ENCODE results near the gene AGPAT1. TPM values are rescaled to one million over a fixed set of nuclear protein-coding genes. Genes with fewer than 3 reads are reported as not detected.
"Not testable (repeated sequence)": the region's sequence is repeated elsewhere in the genome, so short reads cannot be mapped to it uniquely, and the experiment has no call there.

The AGPAT1 gene
- total RNA-seq, 1 experiment from 2014 or later: 58.9 TPM

GRCh38 chr6:32188381-32189068 is 12.6 kb upstream of the AGPAT1 start:
- no peak overlapping the region for H3K27ac ChIP-seq
- CTCF ChIA-PET: interaction anchor here (0.6 kb wide), 1 partner anchor 1621 kb away, joined by 7 read pairs; no protein-coding TSS in a partner anchor

GRCh38 chr6:32187725-32188380 is 12.0 kb upstream of the AGPAT1 start:
- H2AFZ ChIP-seq; intact Hi-C loops (cut with micrococcal nuclease; ENCODE audit: unreplicated experiment); POLR2A ChIA-PET (ENCODE audit: unreplicated experiment); H3K36me3 ChIP-seq (ENCODE audit: low read depth); H3K27ac ChIP-seq; H3K9me2 ChIP-seq (ENCODE audit: insufficient read depth); DNase-seq; H3K9me3 ChIP-seq (ENCODE audit: insufficient read depth, low read depth); BruUV-seq (replicated peaks); H3K27me3 ChIP-seq (ENCODE audit: insufficient read depth, low read depth); H3K4me3 ChIP-seq; H4K20me1 ChIP-seq (ENCODE audit: insufficient read depth): not testable (repeated sequence)
- Histone ChIP-seq H3F3A (ENCODE audit: insufficient read depth, low read depth) (peaks cover 14% of the 10 kb centered on the region; the same call in 1 of the 2 replicates), H3K4me2 (peak overlapping the region; percentile 95; the same call in 1 of the 2 replicates), H3K4me1 (replicated peaks; ENCODE audit: insufficient read depth) (peaks cover 13% of the 10 kb centered on the region), H3K79me2 (ENCODE audit: low read depth) (peaks cover 18% of the 10 kb centered on the region)
- CTCF ChIA-PET: interaction anchor here (0.6 kb wide), 1 partner anchor 1621 kb away, joined by 7 read pairs; no protein-coding TSS in a partner anchor

More at GRCh38 chr6:32188381-32189068, 12.6 kb upstream of the AGPAT1 start:
- H3K36me3 ChIP-seq (ENCODE audit: low read depth): peaks cover 10% of the 10 kb centered on the region
- peak overlapping the region; percentile 95 for H3K4me2 ChIP-seq
- no peak overlapping the region for H2AFZ ChIP-seq
- H3K79me2 ChIP-seq (ENCODE audit: low read depth): peaks cover 18% of the 10 kb centered on the region
- peaks cover 14% of the 10 kb centered on the region for H3K4me1 ChIP-seq (replicated peaks; ENCODE audit: insufficient read depth)
- peak overlapping the region; percentile 85 for H3K4me3 ChIP-seq
- H3K9me2 ChIP-seq (ENCODE audit: insufficient read depth): no peaks in the 10 kb centered on the region
- intact Hi-C loops (cut with micrococcal nuclease; ENCODE audit: unreplicated experiment): no loop called here
- no TSS peak for BruUV-seq (replicated peaks)
- no peaks in the 10 kb centered on the region for H3K9me3 ChIP-seq (ENCODE audit: insufficient read depth, low read depth)
- H3K27me3 ChIP-seq (ENCODE audit: insufficient read depth, low read depth): no peaks in the 10 kb centered on the region
- DNase-seq: no peak
- TF ChIP-seq CTCF (conservative IDR thresholded peaks at IDR 0.05) (no peak), EZH2 (IDR thresholded peaks at IDR 0.05; ENCODE audit: low read depth) (no peak)
- H4K20me1 ChIP-seq (ENCODE audit: insufficient read depth): no peaks in the 10 kb centered on the region
- peaks cover 10% of the 10 kb centered on the region; the same call in 1 of the 2 replicates for H3F3A ChIP-seq (ENCODE audit: insufficient read depth, low read depth)
- POLR2A ChIA-PET (ENCODE audit: unreplicated experiment): interaction anchor here (0.5 kb wide), 1 partner anchor 44 kb away, joined by 3 read pairs; no protein-coding TSS in a partner anchor

GRCh38 chr6:32187009-32187709 is 11.3 kb upstream of the AGPAT1 start:
- intact Hi-C loops (cut with micrococcal nuclease; ENCODE audit: unreplicated experiment): no loop called here
- POLR2A ChIA-PET (ENCODE audit: unreplicated experiment): no interaction called here
- BruUV-seq (replicated peaks): no TSS peak
- Histone ChIP-seq H3F3A (ENCODE audit: insufficient read depth, low read depth) (peaks cover 14% of the 10 kb centered on the region; the same call in 1 of the 2 replicates), H2AFZ (no peak overlapping the region), H3K4me3 (no peak overlapping the region), H3K79me2 (ENCODE audit: low read depth) (peaks cover 18% of the 10 kb centered on the region), H3K27me3 (ENCODE audit: insufficient read depth, low read depth) (no peaks in the 10 kb centered on the region), H3K9me2 (ENCODE audit: insufficient read depth) (no peaks in the 10 kb centered on the region), H4K20me1 (ENCODE audit: insufficient read depth) (no peaks in the 10 kb centered on the region), H3K36me3 (ENCODE audit: low read depth) (peaks cover 10% of the 10 kb centered on the region), H3K27ac (no peak overlapping the region), H3K9me3 (ENCODE audit: insufficient read depth, low read depth) (no peaks in the 10 kb centered on the region), H3K4me2 (no peak overlapping the region), H3K4me1 (replicated peaks; ENCODE audit: insufficient read depth) (peaks cover 7% of the 10 kb centered on the region; the same call in 1 of the 2 replicates)
- CTCF ChIA-PET: no interaction called here
- no peak for DNase-seq
- TF ChIP-seq CTCF (conservative IDR thresholded peaks at IDR 0.05): no peak
- no peak for TF ChIP-seq EZH2 (IDR thresholded peaks at IDR 0.05; ENCODE audit: low read depth)

- H3K9me3 ChIP-seq (ENCODE audit: insufficient read depth, low read depth); H2AFZ ChIP-seq; H3K4me3 ChIP-seq; H3K9me2 ChIP-seq (ENCODE audit: insufficient read depth); H3K27ac ChIP-seq; CTCF ChIA-PET; DNase-seq; H3K27me3 ChIP-seq (ENCODE audit: insufficient read depth, low read depth); H3K36me3 ChIP-seq (ENCODE audit: low read depth); BruUV-seq (replicated peaks); H3K4me1 ChIP-seq (replicated peaks; ENCODE audit: insufficient read depth); H3K4me2 ChIP-seq; intact Hi-C loops (cut with micrococcal nuclease; ENCODE audit: unreplicated experiment); H4K20me1 ChIP-seq (ENCODE audit: insufficient read depth): not testable (repeated sequence)
- Histone ChIP-seq H3F3A (ENCODE audit: insufficient read depth, low read depth) (peaks cover 14% of the 10 kb centered on the region; the same call in 1 of the 2 replicates), H3K79me2 (ENCODE audit: low read depth) (peaks cover 18% of the 10 kb centered on the region)
- POLR2A ChIA-PET (ENCODE audit: unreplicated experiment): interaction anchor here (0.7 kb wide), 1 partner anchor 135 kb away, joined by 7 read pairs; no protein-coding TSS in a partner anchor
Measured at GRCh38 chr6:32186151-32186840, 10.4 kb upstream of the AGPAT1 start.

GRCh38 chr6:32185681-32186131 is 9.8 kb upstream of the AGPAT1 start:
- H3K27me3 ChIP-seq (ENCODE audit: insufficient read depth, low read depth); H3K9me3 ChIP-seq (ENCODE audit: insufficient read depth, low read depth); H3K4me1 ChIP-seq (replicated peaks; ENCODE audit: insufficient read depth); H2AFZ ChIP-seq; H3K9me2 ChIP-seq (ENCODE audit: insufficient read depth); H3K4me3 ChIP-seq; H4K20me1 ChIP-seq (ENCODE audit: insufficient read depth); intact Hi-C loops (cut with micrococcal nuclease; ENCODE audit: unreplicated experiment); H3K36me3 ChIP-seq (ENCODE audit: low read depth); H3K27ac ChIP-seq; H3K4me2 ChIP-seq; BruUV-seq (replicated peaks): not testable (repeated sequence)
- Histone ChIP-seq H3K79me2 (ENCODE audit: low read depth) (peaks cover 18% of the 10 kb centered on the region), H3F3A (ENCODE audit: insufficient read depth, low read depth) (peaks cover 14% of the 10 kb centered on the region; the same call in 1 of the 2 replicates)
- peak; percentile 42 to 55 for DNase-seq
- ChIA-PET CTCF (interaction anchor here (0.7 kb wide), 1 partner anchor 391 kb away, joined by 12 read pairs; no protein-coding TSS in a partner anchor), POLR2A (ENCODE audit: unreplicated experiment) (interaction anchor here (0.6 to 0.7 kb wide), 4 partner anchors 55 to 323 kb away, joined by 6 to 23 read pairs (median 12); partner anchors contain the start of genes FKBPL and NEU1)
